Esophagus squamous epithelium (tissue), 5 donors: Measurements from ENCODE around the gene MYH14. TPM values are rescaled to one million over a fixed set of nuclear protein-coding genes. Genes with fewer than 3 reads are reported as not detected.

Source experiments
- DNase-seq: peaks from one replicate; lab custom pipeline; 2025; lab: John Stamatoyannopoulos, UW
- H3K27ac ChIP-seq, 4 donors: fragments of 200-600 bp; sonication (generic); one replicate each; pipeline ENCODE4 v1.5.1; 2016 to 2019; ENCODE audit warnings: mild to moderate bottlenecking in 1 of 4
- H3K27me3 ChIP-seq, 4 donors: fragments of 200-600 bp; sonication (generic); 1 replicate in 3 of 4; 2 replicates in 1 of 4; pipeline versions ENCODE4 v1.5.1 to v1.6.0; 2017 to 2021; ENCODE audit warnings: antibody characterized with exemption in 1 of 4
- H3K36me3 ChIP-seq, 3 donors: fragments of 200-600 bp; sonication (generic); one replicate each; pipeline ENCODE4 v1.5.1; 2016 to 2019
- H3K4me1 ChIP-seq, 3 donors: fragments of 200-600 bp; sonication (generic); one replicate each; pipeline ENCODE4 v1.5.1; 2017 to 2019
- H3K4me3 ChIP-seq, 4 donors: fragments of 200-600 bp; sonication (generic); 1 replicate in 3 of 4; 2 replicates in 1 of 4; pipeline ENCODE4 v1.5.1; 2016 to 2019; ENCODE audit warnings: mild to moderate bottlenecking in 2 of 4, moderate library complexity in 1 of 4
- H3K9me3 ChIP-seq, 3 donors: fragments of 200-600 bp; sonication (generic); one replicate each; pipeline ENCODE4 v1.5.1; 2016 to 2019
- POLR2A ChIP-seq, 4 donors: fragments of 450-650 bp; IDR thresholded peaks; one replicate each; pipeline ENCODE4 v1.6.1; 2017; ENCODE audit warnings: antibody characterized with exemption in 4 of 4, mild to moderate bottlenecking in 4 of 4, moderate library complexity in 3 of 4
- WGBS, 2 donors: methylation state at CpG; one replicate each; pipeline ENCODE4 v1.1.5; 2018; 5-methylcytosine and 5-hydroxymethylcytosine counted together
- intact Hi-C: fragments of 100-400 bp; cut with DNase I; formaldehyde crosslinking; loops from one replicate; pipeline ENCODE4 v1.15.0; 2022
- total RNA-seq, 4 donors: library from RNA; depleted of rRNA; stranded (reverse); fragments of >200 nt; gene quantifications; one replicate each; pipeline ENCODE4 v1.1.0, GENCODE V29; 2016
- TF ChIP-seq, protein P1 (sequence below), 6 experiments: fragments of 450-650 bp in 4 of 6; fragments of 200-600 bp in 2 of 6; sonication (generic) in 2 of 6; IDR thresholded peaks; one replicate each; pipeline ENCODE4 v1.5.1; 2016 to 2019; ENCODE audit warnings: antibody characterized with exemption in 6 of 6, mild to moderate bottlenecking in 4 of 6, moderate library complexity in 4 of 6
- donor health status: DM: yes; HTN: yes; CAD: no.

Gene MYH14
- total RNA-seq, 4 donors from 2014 or later: 31.1 to 141 (median 39.0) TPM

DNA sequence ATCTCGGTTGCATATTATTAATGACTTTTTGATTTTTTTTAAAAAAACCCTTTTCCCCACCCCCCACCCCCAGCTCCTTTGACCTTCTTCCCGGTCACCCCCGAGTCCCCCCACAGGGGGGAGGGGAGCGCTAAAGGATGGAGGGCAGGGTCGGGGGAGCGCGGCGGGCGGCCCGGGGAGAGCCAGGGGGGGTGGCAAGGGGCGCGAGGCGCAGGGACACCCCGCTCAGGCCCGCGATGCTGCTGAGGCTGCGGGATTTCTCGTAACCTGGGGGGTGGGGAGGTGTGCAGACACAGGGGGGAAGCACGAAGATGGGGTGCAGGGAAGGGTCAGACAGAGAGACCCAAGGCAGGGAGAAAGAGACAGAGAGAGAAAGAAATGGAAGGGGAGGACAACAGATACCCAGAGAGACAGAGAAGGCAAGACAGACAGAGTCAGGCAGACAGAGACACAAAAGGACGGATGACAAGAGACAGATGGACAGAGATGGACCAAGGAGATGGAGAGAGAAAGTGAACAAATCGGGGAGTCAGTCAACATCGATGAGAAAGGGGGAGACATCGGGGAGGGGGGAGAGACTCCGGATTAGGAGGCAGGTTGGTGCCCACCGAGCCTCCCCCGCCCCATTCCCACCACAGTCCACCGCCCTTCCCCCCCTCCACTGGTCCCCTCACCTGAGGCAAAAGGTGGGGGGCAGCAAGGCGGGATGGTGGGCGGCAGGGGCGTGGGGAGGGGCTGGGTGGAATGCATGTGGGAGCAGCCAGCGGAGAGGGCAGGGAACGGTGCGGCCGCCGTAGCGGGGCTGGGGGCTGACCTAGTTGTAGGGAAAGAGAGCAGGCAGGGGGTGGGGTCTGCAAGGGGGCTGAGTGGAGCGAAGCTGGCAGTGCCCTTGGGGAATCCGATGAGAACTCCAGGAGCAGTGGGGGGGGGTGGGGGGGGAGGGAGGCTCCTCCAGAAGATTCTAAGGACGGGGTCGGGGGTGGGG, 111.6 kb downstream of the MYH14 start:
- 1 to 4% methylated on average over 15 to 20 of the region's 40 CpGs for WGBS, 2 donors
- Histone ChIP-seq H3K36me3 (no peaks in the 10 kb centered on the region), H3K4me1 (peaks cover 0 to 28% (median 3%) of the 10 kb centered on the region in 3 donors), H3K27me3 (peaks cover 13 to 94% (median 22%) of the 10 kb centered on the region in 4 donors), H3K4me3 (no peak overlapping the region), H3K9me3 (no peaks in the 10 kb centered on the region), H3K27ac (no peak overlapping the region)
- intact Hi-C loops: no loop called here
- DNase-seq: no peak
- no peak for TF ChIP-seq POLR2A (IDR thresholded peaks at IDR 0.05)
- TF ChIP-seq, protein P1, sequence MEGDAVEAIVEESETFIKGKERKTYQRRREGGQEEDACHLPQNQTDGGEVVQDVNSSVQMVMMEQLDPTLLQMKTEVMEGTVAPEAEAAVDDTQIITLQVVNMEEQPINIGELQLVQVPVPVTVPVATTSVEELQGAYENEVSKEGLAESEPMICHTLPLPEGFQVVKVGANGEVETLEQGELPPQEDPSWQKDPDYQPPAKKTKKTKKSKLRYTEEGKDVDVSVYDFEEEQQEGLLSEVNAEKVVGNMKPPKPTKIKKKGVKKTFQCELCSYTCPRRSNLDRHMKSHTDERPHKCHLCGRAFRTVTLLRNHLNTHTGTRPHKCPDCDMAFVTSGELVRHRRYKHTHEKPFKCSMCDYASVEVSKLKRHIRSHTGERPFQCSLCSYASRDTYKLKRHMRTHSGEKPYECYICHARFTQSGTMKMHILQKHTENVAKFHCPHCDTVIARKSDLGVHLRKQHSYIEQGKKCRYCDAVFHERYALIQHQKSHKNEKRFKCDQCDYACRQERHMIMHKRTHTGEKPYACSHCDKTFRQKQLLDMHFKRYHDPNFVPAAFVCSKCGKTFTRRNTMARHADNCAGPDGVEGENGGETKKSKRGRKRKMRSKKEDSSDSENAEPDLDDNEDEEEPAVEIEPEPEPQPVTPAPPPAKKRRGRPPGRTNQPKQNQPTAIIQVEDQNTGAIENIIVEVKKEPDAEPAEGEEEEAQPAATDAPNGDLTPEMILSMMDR (IDR thresholded peaks at IDR 0.05): no peak

DNA sequence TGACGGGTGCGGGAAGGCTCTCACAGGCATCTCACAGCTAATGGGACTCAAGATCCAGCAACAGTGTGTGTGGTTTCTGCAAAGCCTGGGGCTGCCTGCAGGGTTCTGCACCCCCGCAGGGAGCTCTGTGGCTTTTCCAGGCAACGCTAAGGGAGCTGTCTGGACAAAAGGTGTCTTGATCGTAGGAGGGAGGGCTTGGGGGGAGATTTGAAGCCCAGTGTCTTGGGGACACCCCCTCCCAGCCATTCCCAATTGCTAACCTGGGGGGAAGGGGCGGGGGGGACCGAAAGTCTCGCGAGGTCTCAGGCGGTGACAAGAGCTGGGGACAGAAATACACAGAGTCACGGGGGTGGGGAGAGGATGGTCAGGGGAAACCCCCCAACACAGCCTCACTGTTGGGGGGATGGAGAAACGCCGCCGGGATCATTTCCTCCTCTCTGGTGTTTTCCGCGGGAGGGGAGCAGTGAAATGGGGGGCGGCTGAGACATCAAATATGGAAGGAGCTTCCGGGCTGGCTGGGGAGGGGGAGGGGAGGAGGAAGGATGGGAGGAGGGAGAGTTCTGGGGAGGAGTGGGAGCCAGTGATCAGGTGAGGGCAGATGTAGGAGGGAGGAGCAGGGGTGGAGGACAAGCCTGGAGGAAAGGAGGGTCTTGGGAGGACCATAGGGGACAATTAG, 112.5 kb downstream of the MYH14 start:
- Histone ChIP-seq H3K27me3 (peaks cover 13 to 93% (median 22%) of the 10 kb centered on the region in 4 donors), H3K4me3 (peak overlapping the region in 1 of 4 donors; percentile 4), H3K4me1 (peaks cover 0 to 28% (median 3%) of the 10 kb centered on the region in 3 donors), H3K36me3 (no peaks in the 10 kb centered on the region), H3K27ac (no peak overlapping the region), H3K9me3 (no peaks in the 10 kb centered on the region)
- DNase-seq: no peak
- no peak for TF ChIP-seq POLR2A (IDR thresholded peaks at IDR 0.05)
- TF ChIP-seq, protein P1 (IDR thresholded peaks at IDR 0.05): no peak
- intact Hi-C loops: no loop called here
- 0 to 3% methylated on average over 7 to 13 of the region's 18 CpGs for WGBS, 2 donors

DNA sequence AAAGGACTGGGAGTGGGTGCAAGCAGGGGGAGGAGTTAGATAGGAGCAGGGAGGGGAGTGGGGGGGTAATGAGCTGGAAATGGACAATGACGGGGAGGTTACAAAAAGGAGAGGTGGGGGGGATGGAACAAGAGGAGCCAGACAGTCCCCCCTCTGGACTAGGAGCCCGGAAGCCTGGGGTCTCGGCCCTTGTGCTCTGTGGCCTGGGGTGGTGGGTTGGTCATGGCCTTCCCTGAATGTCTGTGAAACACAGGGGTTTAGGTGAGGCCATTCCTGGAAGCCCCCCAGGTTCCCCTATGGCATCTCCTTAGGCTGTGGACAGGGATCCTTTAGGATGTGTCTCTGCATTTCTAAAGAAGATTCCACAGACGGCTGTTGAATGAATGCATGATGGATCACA, 113.7 kb downstream of the MYH14 start:
- whole genome bisulfite sequencing, 2 donors: 57 to 70% methylated on average over 4 of the region's 4 CpGs
- Histone ChIP-seq H3K4me3 (no peak overlapping the region), H3K27me3 (peaks cover 13 to 91% (median 22%) of the 10 kb centered on the region in 4 donors), H3K4me1 (peaks cover 0 to 24% (median 2%) of the 10 kb centered on the region in 3 donors), H3K9me3 (no peaks in the 10 kb centered on the region), H3K27ac (no peak overlapping the region), H3K36me3 (no peaks in the 10 kb centered on the region)
- no peak for DNase-seq
- TF ChIP-seq POLR2A (IDR thresholded peaks at IDR 0.05): no peak
- TF ChIP-seq, protein P1 (IDR thresholded peaks at IDR 0.05): no peak
- intact Hi-C loops: no loop called here

DNA sequence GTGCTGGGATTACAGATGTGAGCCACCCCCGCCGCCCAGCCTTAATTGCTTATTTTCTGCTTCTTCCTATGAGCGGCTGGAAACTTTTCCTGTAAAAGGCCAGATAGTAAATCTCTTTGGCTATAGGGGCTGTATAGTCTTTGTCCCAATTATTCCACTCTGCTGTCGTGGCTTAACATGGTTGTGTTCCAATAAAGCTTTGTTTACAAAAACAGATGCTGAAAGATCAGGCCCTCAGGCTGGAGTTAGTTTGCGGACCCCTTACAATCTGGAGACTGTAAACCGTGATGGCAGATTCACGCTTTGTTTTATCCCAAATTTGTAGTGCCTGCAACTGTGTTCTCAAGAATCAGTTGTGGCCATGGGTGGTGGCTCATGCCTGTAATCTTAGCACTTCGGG, 115.0 kb downstream of the MYH14 start:
- no peaks in the 10 kb centered on the region for H3K36me3 ChIP-seq
- intact Hi-C loops: no loop called here
- H3K27ac ChIP-seq: no peak overlapping the region
- TF ChIP-seq, protein P1 (IDR thresholded peaks at IDR 0.05): no peak
- peaks cover 0 to 17% (median 0%) of the 10 kb centered on the region in 3 donors for H3K4me1 ChIP-seq
- H3K9me3 ChIP-seq: no peaks in the 10 kb centered on the region
- no peak overlapping the region for H3K4me3 ChIP-seq
- no peak for DNase-seq
- 81 to 87% methylated on average over 5 to 6 of the region's 8 CpGs for WGBS, 2 donors
- peaks cover 8 to 87% (median 13%) of the 10 kb centered on the region in 4 donors for H3K27me3 ChIP-seq
